Measurements from ENCODE around the gene DGKB.

DGKB gene

DNA sequence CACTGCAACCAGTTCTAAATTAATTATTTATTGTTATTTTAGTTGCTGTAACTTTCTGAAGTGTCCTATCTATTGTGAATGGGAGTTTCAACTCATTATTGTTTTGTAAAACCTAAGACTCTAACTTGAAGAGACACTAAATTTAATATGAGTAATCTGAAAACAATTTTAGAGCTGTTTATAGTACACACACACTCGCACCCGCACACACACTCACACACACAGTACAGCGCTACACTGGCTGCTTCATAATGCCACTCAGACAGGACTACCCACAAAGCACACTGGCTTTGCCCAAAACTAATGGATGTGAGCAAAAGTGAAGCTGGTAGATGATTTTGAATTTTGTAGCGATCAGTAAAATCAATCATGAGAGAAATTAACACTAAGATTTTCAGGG lies 674.2 kb downstream of the DGKB start:
- no peak for TF ChIP-seq CTCF (conservative IDR thresholded peaks at IDR 0.05; ENCODE audit: low read depth)
- H3K27ac ChIP-seq = no peak overlapping the region
- POLR2A ChIA-PET (ENCODE audit: low non-redundant PET) = no interaction called here
- CTCF ChIA-PET = no interaction called here
- DNase-seq (ENCODE audit: low spot score) = no peak

GRCh38 chr7:14226126-14226525 lies 676.4 kb downstream of the DGKB start:
- ChIA-PET POLR2A (ENCODE audit: low non-redundant PET) (no interaction called here), CTCF (no interaction called here)
- no peak for TF ChIP-seq CTCF (conservative IDR thresholded peaks at IDR 0.05; ENCODE audit: low read depth)
- H3K27ac ChIP-seq = no peak overlapping the region
- DNase-seq (ENCODE audit: low spot score) = no peak

- POLR2A ChIA-PET (ENCODE audit: low non-redundant PET) = no interaction called here
These were observed 683.4 kb downstream of the DGKB start for GRCh38 chr7:14219125-14219524.

GRCh38 chr7:14218338-14218737 lies 684.2 kb downstream of the DGKB start:
- DNase-seq (ENCODE audit: low spot score) = no peak
- TF ChIP-seq CTCF (conservative IDR thresholded peaks at IDR 0.05; ENCODE audit: low read depth) = no peak
- ChIA-PET POLR2A (ENCODE audit: low non-redundant PET) (no interaction called here), CTCF (no interaction called here)
- H3K27ac ChIP-seq = no peak overlapping the region

More at GRCh38 chr7:14219125-14219524, 683.4 kb downstream of the DGKB start:
- no peak for DNase-seq (ENCODE audit: low spot score)
- CTCF ChIA-PET = no interaction called here
- H3K27ac ChIP-seq = no peak overlapping the region
- TF ChIP-seq CTCF (conservative IDR thresholded peaks at IDR 0.05; ENCODE audit: low read depth) = no peak

DNA sequence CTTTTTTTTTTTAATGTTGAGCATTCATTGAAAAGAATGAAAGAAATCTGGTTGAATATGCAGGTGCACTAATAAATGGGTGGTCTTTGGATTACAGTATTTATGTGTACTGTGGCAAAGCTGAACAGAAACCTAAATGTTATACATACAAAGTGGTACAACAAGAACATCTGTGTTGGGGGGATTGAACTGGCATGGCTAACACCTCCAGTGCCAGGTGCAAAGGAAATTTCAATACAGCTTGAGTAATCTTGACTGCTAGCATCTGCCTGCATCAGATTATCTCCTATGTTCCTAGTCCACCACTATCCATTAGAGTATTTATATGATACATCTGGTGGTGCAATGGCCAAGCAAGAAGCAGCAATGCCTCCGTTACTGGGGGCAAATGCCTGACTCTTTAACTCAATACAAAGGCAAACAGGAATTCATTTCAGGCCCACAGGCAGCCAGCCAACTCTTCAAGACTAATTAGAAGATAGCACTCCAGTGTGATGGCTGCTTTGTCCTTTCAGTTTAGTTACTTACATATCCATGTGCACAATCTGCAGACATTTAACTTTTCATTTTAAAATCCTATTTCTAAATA lies 692.6 kb downstream of the DGKB start:
- H3K27ac ChIP-seq = no peak overlapping the region
- no peak for DNase-seq (ENCODE audit: low spot score)
- ChIA-PET CTCF (no interaction called here), POLR2A (ENCODE audit: low non-redundant PET) (no interaction called here)
- TF ChIP-seq CTCF (conservative IDR thresholded peaks at IDR 0.05; ENCODE audit: low read depth) = no peak

DNA sequence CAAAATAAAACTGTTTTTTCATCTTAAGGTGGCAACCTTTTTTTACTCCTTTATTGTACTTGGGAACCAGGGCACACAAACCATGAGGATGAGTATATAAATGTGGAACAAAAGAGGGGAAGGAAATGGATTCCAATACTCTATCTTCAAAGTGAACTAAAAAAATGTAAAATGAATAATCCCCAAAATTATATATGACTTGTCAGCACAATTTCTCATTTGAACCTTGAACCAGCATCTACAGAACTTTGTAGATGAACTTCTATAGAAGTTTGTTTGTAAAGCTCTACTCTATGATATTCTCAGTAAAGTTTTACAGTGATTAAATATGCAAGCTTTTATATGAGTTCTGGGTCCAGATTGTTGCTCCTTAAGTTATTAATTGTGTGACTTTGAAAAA lies 694.8 kb downstream of the DGKB start:
- TF ChIP-seq CTCF (conservative IDR thresholded peaks at IDR 0.05; ENCODE audit: low read depth) = no peak
- POLR2A ChIA-PET (ENCODE audit: low non-redundant PET) = no interaction called here
- no peak for DNase-seq (ENCODE audit: low spot score)
- CTCF ChIA-PET = no interaction called here
- H3K27ac ChIP-seq = no peak overlapping the region

DNA sequence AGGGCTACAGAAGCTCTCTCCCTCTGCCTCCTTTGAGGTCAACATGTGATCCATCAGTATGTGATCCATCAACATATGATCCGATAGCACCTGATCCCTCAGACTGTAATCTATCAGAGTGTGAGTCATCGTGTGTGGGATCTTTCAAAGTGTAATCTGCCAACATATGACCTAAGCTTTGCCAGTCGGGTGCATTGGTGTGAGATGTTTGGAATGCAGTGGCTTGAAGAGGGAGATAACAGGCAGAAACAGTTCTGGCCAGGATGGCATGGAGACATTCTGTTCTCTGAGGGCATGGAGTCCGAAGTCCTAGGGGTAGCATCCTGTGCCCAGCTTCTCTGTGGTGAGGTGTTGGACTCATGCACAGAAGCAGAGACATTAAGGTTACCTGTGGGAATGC lies 695.4 kb downstream of the DGKB start:
- POLR2A ChIA-PET (ENCODE audit: low non-redundant PET) = no interaction called here
- TF ChIP-seq CTCF (conservative IDR thresholded peaks at IDR 0.05; ENCODE audit: low read depth) = no peak
- DNase-seq (ENCODE audit: low spot score) = no peak
- CTCF ChIA-PET = no interaction called here
- no peak overlapping the region for H3K27ac ChIP-seq

All from RWPE1 (cell line).